ENCODE results near the gene ROR1.
"Not testable (repeated sequence)": the region's sequence is repeated elsewhere in the genome, so short reads cannot be mapped to it uniquely, and the experiment has no call there.

ROR1 gene

GRCh38 chr1:63770381-63770780 lies 3.4 kb upstream of the ROR1 start:
- DNase-seq = no peak

- DNase-seq = no peak
Measured at GRCh38 chr1:63772201-63772600, 1.6 kb upstream of the ROR1 start.

GRCh38 chr1:63772876-63773275 lies 941 bp upstream of the ROR1 start:
- DNase-seq = no peak

GRCh38 chr1:63773496-63773814 lies 362 bp upstream of the ROR1 start:
- no peak for DNase-seq

- DNase-seq = no peak
Measured at GRCh38 chr1:63774617-63775417, 1.0 kb downstream of the ROR1 start.

GRCh38 chr1:63775418-63776127 lies 1.8 kb downstream of the ROR1 start:
- DNase-seq = no peak

- DNase-seq = no peak
Measured at GRCh38 chr1:63777286-63777685, 3.5 kb downstream of the ROR1 start.

- DNase-seq = no peak
Measured at GRCh38 chr1:63777965-63778880, 4.4 kb downstream of the ROR1 start.

- DNase-seq = no peak
Measured at GRCh38 chr1:63779338-63780211, 5.8 kb downstream of the ROR1 start.

GRCh38 chr1:63780565-63780964 lies 6.7 kb downstream of the ROR1 start:
- no peak for DNase-seq

- no peak for DNase-seq
Measured at GRCh38 chr1:63782982-63783381, 9.2 kb downstream of the ROR1 start.

GRCh38 chr1:63784083-63784482 lies 10.3 kb downstream of the ROR1 start:
- DNase-seq = no peak

- no peak for DNase-seq
Measured at GRCh38 chr1:63784489-63785390, 10.9 kb downstream of the ROR1 start.

GRCh38 chr1:63787270-63787669 lies 13.5 kb downstream of the ROR1 start:
- not testable (repeated sequence) for DNase-seq

GRCh38 chr1:63787875-63788274 lies 14.1 kb downstream of the ROR1 start:
- no peak for DNase-seq

GRCh38 chr1:63789856-63790605 lies 16.2 kb downstream of the ROR1 start:
- DNase-seq = no peak

GRCh38 chr1:63790989-63791388 lies 17.2 kb downstream of the ROR1 start:
- DNase-seq = no peak

- no peak for DNase-seq
Measured at GRCh38 chr1:63792152-63792551, 18.3 kb downstream of the ROR1 start.

GRCh38 chr1:63793741-63794240 lies 20.0 kb downstream of the ROR1 start:
- no peak for DNase-seq

- no peak for DNase-seq
Measured at GRCh38 chr1:63794354-63794753, 20.5 kb downstream of the ROR1 start.
